ENCODE results near the gene CHST8.

DNA sequence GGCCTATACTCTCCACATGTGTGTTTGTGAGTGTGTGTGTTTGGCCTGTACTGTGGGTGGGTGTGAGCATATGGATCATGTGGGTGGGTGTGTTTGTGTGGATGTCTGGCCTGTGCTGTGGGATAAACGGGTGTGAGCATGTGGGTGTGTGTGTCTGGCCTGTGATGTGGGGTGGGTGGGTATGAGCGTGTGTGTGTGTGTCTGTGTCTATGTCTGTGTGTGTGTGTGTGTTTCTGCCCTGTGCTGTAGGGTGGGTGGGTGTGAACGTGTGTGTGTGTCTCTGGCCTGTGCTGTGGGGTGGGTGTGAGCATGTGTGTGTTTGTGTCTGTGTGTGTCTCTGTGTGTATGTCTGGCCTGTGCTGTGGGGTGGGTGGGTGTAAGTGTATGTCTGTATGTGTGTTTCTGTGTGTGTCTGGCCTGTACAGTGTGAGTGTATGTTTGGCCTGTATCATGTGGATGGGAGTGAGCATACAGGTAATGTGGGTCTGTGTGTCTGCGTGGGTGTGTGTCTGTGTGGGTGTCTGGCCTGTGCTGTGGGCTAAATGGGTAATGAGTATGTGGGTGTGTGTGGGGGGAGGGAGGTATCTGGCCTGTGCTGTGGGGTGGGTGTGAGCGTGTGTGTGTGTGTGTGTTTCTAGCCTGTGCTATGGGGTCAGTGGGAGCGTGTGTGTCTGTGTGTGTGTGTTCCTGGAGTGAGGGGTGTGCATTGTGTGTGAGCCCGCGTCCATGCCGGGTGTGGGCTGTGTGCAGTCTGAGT is 154.2 kb downstream of the CHST8 start:
- TF ChIP-seq, protein P1, sequence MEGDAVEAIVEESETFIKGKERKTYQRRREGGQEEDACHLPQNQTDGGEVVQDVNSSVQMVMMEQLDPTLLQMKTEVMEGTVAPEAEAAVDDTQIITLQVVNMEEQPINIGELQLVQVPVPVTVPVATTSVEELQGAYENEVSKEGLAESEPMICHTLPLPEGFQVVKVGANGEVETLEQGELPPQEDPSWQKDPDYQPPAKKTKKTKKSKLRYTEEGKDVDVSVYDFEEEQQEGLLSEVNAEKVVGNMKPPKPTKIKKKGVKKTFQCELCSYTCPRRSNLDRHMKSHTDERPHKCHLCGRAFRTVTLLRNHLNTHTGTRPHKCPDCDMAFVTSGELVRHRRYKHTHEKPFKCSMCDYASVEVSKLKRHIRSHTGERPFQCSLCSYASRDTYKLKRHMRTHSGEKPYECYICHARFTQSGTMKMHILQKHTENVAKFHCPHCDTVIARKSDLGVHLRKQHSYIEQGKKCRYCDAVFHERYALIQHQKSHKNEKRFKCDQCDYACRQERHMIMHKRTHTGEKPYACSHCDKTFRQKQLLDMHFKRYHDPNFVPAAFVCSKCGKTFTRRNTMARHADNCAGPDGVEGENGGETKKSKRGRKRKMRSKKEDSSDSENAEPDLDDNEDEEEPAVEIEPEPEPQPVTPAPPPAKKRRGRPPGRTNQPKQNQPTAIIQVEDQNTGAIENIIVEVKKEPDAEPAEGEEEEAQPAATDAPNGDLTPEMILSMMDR (IDR thresholded peaks at IDR 0.05), result no peak
- TF ChIP-seq POLR2AphosphoS5 (IDR thresholded peaks at IDR 0.05), result no peak
